ENCODE measurements around the gene LRRTM3. TPM values are rescaled to one million over a fixed set of nuclear protein-coding genes. Genes with fewer than 3 reads are reported as not detected.

Gene LRRTM3
- not detected for polyA plus RNA-seq (2012; ENCODE audit: insufficient read length, low read depth)

- TF ChIP-seq FOXP2 (optimal IDR thresholded peaks at IDR 0.05; ENCODE audit: borderline replicate concordance, extremely low read depth, extremely low read length, insufficient read depth) = no peak
- no peak for TF ChIP-seq REST (IDR thresholded peaks at IDR 0.05; ENCODE audit: insufficient read depth in 1 of 2, low read depth in 2 of 2, low read length in 2 of 2)
- no peak for TF ChIP-seq TAF1 (IDR thresholded peaks at IDR 0.05; ENCODE audit: borderline replicate concordance, insufficient read depth, low read length)
- TF ChIP-seq SIN3A (IDR thresholded peaks at IDR 0.05; ENCODE audit: borderline replicate concordance, insufficient read depth, low read length) = no peak
- TF ChIP-seq POLR2AphosphoS5 (IDR thresholded peaks at IDR 0.05; ENCODE audit: low read depth, low read length) = no peak
These were observed at the start of gene LRRTM3 for GRCh38 chr10:66925896-66926715. TSS of gene LRRTM3 (plus strand) at chr10:66926036.

- no peak for TF ChIP-seq TAF1 (IDR thresholded peaks at IDR 0.05; ENCODE audit: borderline replicate concordance, insufficient read depth, low read length)
- no peak for TF ChIP-seq POLR2AphosphoS5 (IDR thresholded peaks at IDR 0.05; ENCODE audit: low read depth, low read length)
These were observed 48.5 kb upstream of the LRRTM3 start for GRCh38 chr10:66877361-66877760.

GRCh38 chr10:66880292-66880691 lies 45.5 kb upstream of the LRRTM3 start:
- TF ChIP-seq REST (IDR thresholded peaks at IDR 0.05; ENCODE audit: insufficient read depth in 1 of 2, low read depth in 2 of 2, low read length in 2 of 2) = no peak
- TF ChIP-seq TAF1 (IDR thresholded peaks at IDR 0.05; ENCODE audit: borderline replicate concordance, insufficient read depth, low read length) = no peak
- no peak for TF ChIP-seq POLR2AphosphoS5 (IDR thresholded peaks at IDR 0.05; ENCODE audit: low read depth, low read length)
- no peak for TF ChIP-seq SIN3A (IDR thresholded peaks at IDR 0.05; ENCODE audit: borderline replicate concordance, insufficient read depth, low read length)
- TF ChIP-seq FOXP2 (optimal IDR thresholded peaks at IDR 0.05; ENCODE audit: borderline replicate concordance, extremely low read depth, extremely low read length, insufficient read depth) = no peak

- TF ChIP-seq FOXP2 (optimal IDR thresholded peaks at IDR 0.05; ENCODE audit: borderline replicate concordance, extremely low read depth, extremely low read length, insufficient read depth) (no peak), TAF1 (IDR thresholded peaks at IDR 0.05; ENCODE audit: borderline replicate concordance, insufficient read depth, low read length) (no peak), SIN3A (IDR thresholded peaks at IDR 0.05; ENCODE audit: borderline replicate concordance, insufficient read depth, low read length) (no peak), REST (IDR thresholded peaks at IDR 0.05; ENCODE audit: insufficient read depth in 1 of 2, low read depth in 2 of 2, low read length in 2 of 2) (no peak), POLR2AphosphoS5 (IDR thresholded peaks at IDR 0.05; ENCODE audit: low read depth, low read length) (no peak)
These were observed 45.0 kb upstream of the LRRTM3 start for GRCh38 chr10:66880826-66881225.

GRCh38 chr10:66881814-66882213 lies 44.0 kb upstream of the LRRTM3 start:
- TF ChIP-seq POLR2AphosphoS5 (IDR thresholded peaks at IDR 0.05; ENCODE audit: low read depth, low read length) = no peak
- no peak for TF ChIP-seq SIN3A (IDR thresholded peaks at IDR 0.05; ENCODE audit: borderline replicate concordance, insufficient read depth, low read length)
- TF ChIP-seq REST (IDR thresholded peaks at IDR 0.05; ENCODE audit: insufficient read depth in 1 of 2, low read depth in 2 of 2, low read length in 2 of 2) = no peak
- no peak for TF ChIP-seq FOXP2 (optimal IDR thresholded peaks at IDR 0.05; ENCODE audit: borderline replicate concordance, extremely low read depth, extremely low read length, insufficient read depth)
- no peak for TF ChIP-seq TAF1 (IDR thresholded peaks at IDR 0.05; ENCODE audit: borderline replicate concordance, insufficient read depth, low read length)
